GM23338 (cell line): Measurements from ENCODE around the gene TFF1. TPM values are rescaled to one million over a fixed set of nuclear protein-coding genes. Genes with fewer than 3 reads are reported as not detected.

Source experiments
- ATAC-seq: fragments of 200-7000 bp; cut with Tn5 transposase; 3 replicates; pipeline ENCODE4 v1.9.1; 2020
- DNase-seq: peaks from one replicate; pipeline ENCODE4 v3.0.0-alpha.2; 2015; ENCODE audit warnings: low spot score
- H2AFZ ChIP-seq: fragments of 200-600 bp; sonication (generic); 2 replicates; pipeline ENCODE4 v1.8.0; 2016; ENCODE audit warnings: antibody characterized with exemption, mild to moderate bottlenecking, moderate library complexity
- H3F3A ChIP-seq: fragments of 200-600 bp; sonication (generic); replicated peaks from 2 replicates; pipeline ENCODE4 v1.8.0; 2017; ENCODE audit warnings: antibody characterized with exemption, mixed run types, low read depth
- H3K27ac ChIP-seq: fragments of 200-600 bp; sonication (generic); 2 replicates; pipeline ENCODE4 v1.6.1; 2016; ENCODE audit warnings: low read depth
- H3K27me3 ChIP-seq: fragments of 200-600 bp; sonication (generic); 2 replicates; pipeline ENCODE4 v1.8.0; 2016; ENCODE audit warnings: mild to moderate bottlenecking, mixed run types, moderate library complexity; ENCODE audit not compliant: insufficient read depth
- H3K36me3 ChIP-seq: fragments of 200-600 bp; sonication (generic); 2 replicates; pipeline ENCODE4 v1.8.0; 2016; ENCODE audit warnings: mild to moderate bottlenecking; ENCODE audit not compliant: insufficient read depth
- H3K4me1 ChIP-seq: fragments of 200-600 bp; sonication (generic); 2 replicates; pipeline ENCODE4 v1.8.0; 2016; ENCODE audit warnings: mild to moderate bottlenecking, moderate library complexity; ENCODE audit not compliant: insufficient read depth
- H3K4me2 ChIP-seq: fragments of 200-600 bp; sonication (generic); 2 replicates; pipeline ENCODE4 v1.7.1; 2017; ENCODE audit warnings: mixed run types
- H3K4me3 ChIP-seq: fragments of 200-600 bp; sonication (generic); 2 replicates; pipeline ENCODE4 v1.6.1; 2016; ENCODE audit warnings: mixed run types
- H3K79me2 ChIP-seq: fragments of 200-600 bp; sonication (generic); replicated peaks from 2 replicates; pipeline ENCODE4 v1.8.0; 2017; ENCODE audit warnings: mild to moderate bottlenecking; ENCODE audit not compliant: insufficient read depth
- H3K9me2 ChIP-seq: fragments of 200-600 bp; sonication (generic); 2 replicates; pipeline ENCODE4 v1.8.0; 2017; ENCODE audit not compliant: insufficient read depth
- H4K20me1 ChIP-seq: fragments of 200-600 bp; sonication (generic); replicated peaks from 2 replicates; pipeline ENCODE4 v1.8.0; 2017; ENCODE audit warnings: mild to moderate bottlenecking; ENCODE audit not compliant: insufficient read depth
- H3K27ac Mint-ChIP-seq: 2 replicates; pipeline ENCODE4 v1.8.0; 2020; ENCODE audit warnings: inconsistent platforms, mild to moderate bottlenecking, moderate library complexity, mixed read lengths
- H3K27me3 Mint-ChIP-seq: 3 replicates; pipeline ENCODE4 v1.8.0; 2022; ENCODE audit warnings: low read depth, mild to moderate bottlenecking, moderate library complexity, mixed read lengths, inconsistent platforms; ENCODE audit not compliant: insufficient read depth, poor library complexity
- H3K36me3 Mint-ChIP-seq: 3 replicates; pipeline ENCODE4 v1.8.0; 2021; ENCODE audit warnings: low read depth, mild to moderate bottlenecking, inconsistent platforms, moderate library complexity, mixed read lengths
- H3K4me1 Mint-ChIP-seq: 3 replicates; pipeline ENCODE4 v1.8.0; 2020; ENCODE audit warnings: mild to moderate bottlenecking, inconsistent platforms, mixed read lengths
- H3K4me3 Mint-ChIP-seq: 3 replicates; pipeline ENCODE4 v1.8.0; 2021; ENCODE audit warnings: moderate library complexity, mild to moderate bottlenecking, inconsistent platforms, mixed read lengths
- H3K9me3 Mint-ChIP-seq: 3 replicates; pipeline ENCODE4 v1.8.0; 2020; ENCODE audit warnings: moderate library complexity, mild to moderate bottlenecking, inconsistent platforms, mixed read lengths
- CREB1 ChIP-seq: fragments of 250-450 bp; sonication (Bioruptor Pico); IDR thresholded peaks from 2 replicates; pipeline ENCODE4 v1.5.0; 2020; ENCODE audit warnings: low read depth, mild to moderate bottlenecking, moderate library complexity
- CTCF ChIP-seq, 2 experiments: fragments of 200-600 bp in 1 of 2; sonication (generic) in 1 of 2; conservative IDR thresholded peaks; 2 replicates each; pipeline versions ENCODE4 v1.5.1 to v1.6.1; 2016 to 2017; ENCODE audit warnings: antibody characterized with exemption in 2 of 2, low read depth in 2 of 2, mild to moderate bottlenecking in 2 of 2, moderate library complexity in 1 of 2
- EZH2 ChIP-seq: fragments of 200-600 bp; sonication (generic); IDR thresholded peaks from one replicate; pipeline ENCODE4 v1.8.0; 2017; ENCODE audit warnings: antibody characterized with exemption, mild to moderate bottlenecking, low read depth; ENCODE audit not compliant: unreplicated experiment
- EZH2phosphoT487 ChIP-seq: fragments of 200-600 bp; sonication (generic); IDR thresholded peaks from one replicate; pipeline ENCODE4 v1.8.1; 2018; ENCODE audit warnings: antibody characterized with exemption; ENCODE audit not compliant: unreplicated experiment
- JUNB ChIP-seq: IDR thresholded peaks from one replicate; pipeline ENCODE4 v1.6.1; 2016; ENCODE audit warnings: antibody characterized with exemption; ENCODE audit not compliant: unreplicated experiment
- NANOG ChIP-seq: IDR thresholded peaks from 2 replicates; pipeline ENCODE4 v1.6.1; 2016; ENCODE audit warnings: antibody characterized with exemption, borderline replicate concordance
- POLR2AphosphoS5 ChIP-seq: IDR thresholded peaks from 2 replicates; pipeline ENCODE4 v1.6.1; 2016; ENCODE audit warnings: antibody characterized with exemption, low read depth
- STAT1 ChIP-seq: IDR thresholded peaks from one replicate; pipeline ENCODE4 v1.6.1; 2016; ENCODE audit warnings: antibody characterized with exemption; ENCODE audit not compliant: unreplicated experiment
- ZNF114 ChIP-seq: fragments of 250-450 bp; sonication (Bioruptor Pico); IDR thresholded peaks from 2 replicates; pipeline ENCODE4 v1.5.0; 2020; ENCODE audit warnings: mild to moderate bottlenecking, moderate library complexity
- ZNF331 ChIP-seq: fragments of 250-450 bp; sonication (Bioruptor Pico); IDR thresholded peaks from 2 replicates; pipeline ENCODE4 v1.5.0; 2020; ENCODE audit warnings: low read depth, mild to moderate bottlenecking, moderate library complexity
- ZNF462 ChIP-seq: fragments of 250-450 bp; sonication (Bioruptor Pico); IDR thresholded peaks from 2 replicates; pipeline ENCODE4 v1.5.0; 2020; ENCODE audit warnings: mild to moderate bottlenecking, moderate library complexity
- polyA plus RNA-seq: library from polyadenylated mRNA; unstranded; fragments of >200 nt; fragmentation: Nextera tagmentation; extraction: Ambion mirVana; gene quantifications from 2 replicates; pipeline ENCODE4 v1.2.1, GENCODE V29; 2016
- total RNA-seq: library from RNA; depleted of rRNA; stranded (reverse); fragments of >200 nt; shearing (Covaris generic); gene quantifications from 2 replicates; pipeline ENCODE4 v1.2.3, GENCODE V29; 2014
- TF ChIP-seq, protein P1 (sequence below): IDR thresholded peaks from one replicate; pipeline ENCODE4 v1.6.1; 2018; ENCODE audit warnings: antibody characterized with exemption; ENCODE audit not compliant: unreplicated experiment
- TF ChIP-seq, protein P2 (sequence below): IDR thresholded peaks from 2 replicates; pipeline ENCODE4 v1.6.1; 2016; ENCODE audit warnings: antibody characterized with exemption

The TFF1 gene
- total and polyA plus RNA-seq, 2 experiments from 2014 or later: not detected

DNA sequence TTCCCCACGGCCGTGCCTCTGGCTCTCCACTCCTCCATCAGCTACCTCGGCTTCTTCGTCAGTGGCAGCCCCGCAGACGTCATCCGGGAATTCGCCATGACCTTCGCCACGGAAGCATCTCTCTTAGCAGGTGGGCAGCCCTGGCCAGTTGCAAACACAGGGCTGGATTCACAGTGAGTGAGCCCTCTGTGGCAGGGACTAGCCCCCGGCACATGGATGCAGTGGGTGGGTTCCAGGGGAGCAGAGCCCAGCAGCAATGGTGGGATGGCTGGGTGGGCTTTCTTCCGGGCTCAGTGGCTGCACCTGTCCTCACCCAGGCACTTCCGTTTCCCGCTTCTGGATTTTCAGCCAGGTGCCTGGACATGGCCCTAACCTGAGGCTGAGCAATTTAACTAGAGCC, 46.8 kb upstream of the TFF1 start:
- no peaks in the 10 kb centered on the region for H3K36me3 Mint-ChIP-seq
- DNase-seq (no peak), ATAC-seq (no peak)
- Histone ChIP-seq H4K20me1 (no peaks in the 10 kb centered on the region), H3K27me3 (no peaks in the 10 kb centered on the region), H3K4me2 (no peak overlapping the region), H3K79me2 (no peaks in the 10 kb centered on the region), H3K36me3 (no peaks in the 10 kb centered on the region), H3K4me1 (no peaks in the 10 kb centered on the region), H3K27ac (no peak overlapping the region), H3F3A (no peaks in the 10 kb centered on the region), H3K4me3 (no peak overlapping the region), H3K9me2 (no peaks in the 10 kb centered on the region), H2AFZ (no peak overlapping the region)
- no peaks in the 10 kb centered on the region for H3K9me3 Mint-ChIP-seq
- H3K4me3 Mint-ChIP-seq: no peak overlapping the region
- peaks cover 7% of the 10 kb centered on the region for H3K27me3 Mint-ChIP-seq
- H3K27ac Mint-ChIP-seq: no peak overlapping the region
- peaks cover 12% of the 10 kb centered on the region for H3K4me1 Mint-ChIP-seq
- no peak for TF ChIP-seq JUNB
- no peak for TF ChIP-seq POLR2AphosphoS5
- no peak for TF ChIP-seq ZNF462 (CRISPR knock-in tag)
- no peak for TF ChIP-seq CREB1 (CRISPR knock-in tag)
- TF ChIP-seq EZH2phosphoT487: no peak
- TF ChIP-seq, protein P1, sequence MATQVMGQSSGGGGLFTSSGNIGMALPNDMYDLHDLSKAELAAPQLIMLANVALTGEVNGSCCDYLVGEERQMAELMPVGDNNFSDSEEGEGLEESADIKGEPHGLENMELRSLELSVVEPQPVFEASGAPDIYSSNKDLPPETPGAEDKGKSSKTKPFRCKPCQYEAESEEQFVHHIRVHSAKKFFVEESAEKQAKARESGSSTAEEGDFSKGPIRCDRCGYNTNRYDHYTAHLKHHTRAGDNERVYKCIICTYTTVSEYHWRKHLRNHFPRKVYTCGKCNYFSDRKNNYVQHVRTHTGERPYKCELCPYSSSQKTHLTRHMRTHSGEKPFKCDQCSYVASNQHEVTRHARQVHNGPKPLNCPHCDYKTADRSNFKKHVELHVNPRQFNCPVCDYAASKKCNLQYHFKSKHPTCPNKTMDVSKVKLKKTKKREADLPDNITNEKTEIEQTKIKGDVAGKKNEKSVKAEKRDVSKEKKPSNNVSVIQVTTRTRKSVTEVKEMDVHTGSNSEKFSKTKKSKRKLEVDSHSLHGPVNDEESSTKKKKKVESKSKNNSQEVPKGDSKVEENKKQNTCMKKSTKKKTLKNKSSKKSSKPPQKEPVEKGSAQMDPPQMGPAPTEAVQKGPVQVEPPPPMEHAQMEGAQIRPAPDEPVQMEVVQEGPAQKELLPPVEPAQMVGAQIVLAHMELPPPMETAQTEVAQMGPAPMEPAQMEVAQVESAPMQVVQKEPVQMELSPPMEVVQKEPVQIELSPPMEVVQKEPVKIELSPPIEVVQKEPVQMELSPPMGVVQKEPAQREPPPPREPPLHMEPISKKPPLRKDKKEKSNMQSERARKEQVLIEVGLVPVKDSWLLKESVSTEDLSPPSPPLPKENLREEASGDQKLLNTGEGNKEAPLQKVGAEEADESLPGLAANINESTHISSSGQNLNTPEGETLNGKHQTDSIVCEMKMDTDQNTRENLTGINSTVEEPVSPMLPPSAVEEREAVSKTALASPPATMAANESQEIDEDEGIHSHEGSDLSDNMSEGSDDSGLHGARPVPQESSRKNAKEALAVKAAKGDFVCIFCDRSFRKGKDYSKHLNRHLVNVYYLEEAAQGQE: no peak
- TF ChIP-seq, protein P2, sequence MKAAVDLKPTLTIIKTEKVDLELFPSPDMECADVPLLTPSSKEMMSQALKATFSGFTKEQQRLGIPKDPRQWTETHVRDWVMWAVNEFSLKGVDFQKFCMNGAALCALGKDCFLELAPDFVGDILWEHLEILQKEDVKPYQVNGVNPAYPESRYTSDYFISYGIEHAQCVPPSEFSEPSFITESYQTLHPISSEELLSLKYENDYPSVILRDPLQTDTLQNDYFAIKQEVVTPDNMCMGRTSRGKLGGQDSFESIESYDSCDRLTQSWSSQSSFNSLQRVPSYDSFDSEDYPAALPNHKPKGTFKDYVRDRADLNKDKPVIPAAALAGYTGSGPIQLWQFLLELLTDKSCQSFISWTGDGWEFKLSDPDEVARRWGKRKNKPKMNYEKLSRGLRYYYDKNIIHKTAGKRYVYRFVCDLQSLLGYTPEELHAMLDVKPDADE: no peak
- TF ChIP-seq EZH2: no peak
- no peak for TF ChIP-seq NANOG
- TF ChIP-seq ZNF114: no peak
- TF ChIP-seq ZNF331 (CRISPR knock-in tag): no peak
- no peak for TF ChIP-seq STAT1
- no peak for TF ChIP-seq CTCF (conservative IDR thresholded peaks at IDR 0.05; ENCODE audit: low read depth in 2 of 2)
